ENCODE results near the gene COQ6. TPM values are rescaled to one million over a fixed set of nuclear protein-coding genes. Genes with fewer than 3 reads are reported as not detected.

Gene COQ6
- total RNA-seq, 1 donor from 2014 or later: 30.7 TPM

DNA sequence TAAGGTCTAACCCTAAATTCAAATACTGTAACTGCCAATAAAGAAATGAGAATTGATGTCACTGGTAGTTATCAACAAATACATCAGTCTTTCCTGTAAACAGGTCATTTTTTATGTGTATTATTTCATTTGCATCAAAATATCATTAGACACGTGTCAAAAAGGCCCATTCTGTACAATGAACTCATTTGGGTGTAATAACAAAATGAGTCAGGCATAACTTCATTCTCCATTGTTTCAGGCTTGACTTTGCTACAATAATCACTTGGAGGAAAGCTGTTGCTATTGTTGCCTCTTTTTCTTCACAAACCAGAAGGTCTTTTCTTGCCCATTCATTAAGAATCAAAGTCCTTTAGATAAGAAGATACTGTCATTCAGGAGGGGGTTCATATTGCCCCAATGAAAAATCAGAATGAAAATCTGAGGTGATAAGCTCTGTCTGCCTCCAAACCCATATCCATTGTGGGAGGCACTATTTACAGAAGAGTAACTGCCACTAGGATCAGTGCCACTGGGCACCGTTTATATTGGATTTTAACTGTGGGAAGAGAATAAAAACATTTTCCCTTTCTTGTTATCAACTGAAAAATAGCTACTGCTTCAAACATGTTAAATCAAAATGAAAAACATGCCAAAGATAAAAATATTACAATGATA lies 58.9 kb downstream of the COQ6 start:
- CTCF ChIA-PET: no interaction called here
- Mint-ChIP-seq H3K4me3 (no peak overlapping the region), H3K27ac (no peak overlapping the region), H3K4me1 (no peaks in the 10 kb centered on the region), H3K9me3 (no peaks in the 10 kb centered on the region), H3K36me3 (ENCODE audit: low read depth) (peaks cover 29% of the 10 kb centered on the region), H3K27me3 (no peaks in the 10 kb centered on the region)
- no peak for TF ChIP-seq CTCF (IDR thresholded peaks at IDR 0.05)
- intact Hi-C loops (cut with micrococcal nuclease): no loop called here
- ATAC-seq (ENCODE audit: low read depth) (no peak), DNase-seq (no peak)
- POLR2A ChIA-PET: no interaction called here

Other genes starting within 250 kb of the COQ6 start
- 19.9 and 22.2 TPM in 2 replicates for gene PNMA1, start 235.9 kb upstream of the COQ6 start, total RNA-seq
- gene PTGR2, start 98.5 kb upstream of the COQ6 start, total RNA-seq: 4.6 and 4.8 TPM in 2 replicates
- gene ZNF410, start 63.4 kb upstream of the COQ6 start, total RNA-seq: 58.4 and 64.7 TPM in 2 replicates
- gene FAM161B, start 208 bp upstream of the COQ6 start, total RNA-seq: 2.3 TPM in 2 replicates
- 9.3 and 10.4 TPM in 2 replicates for gene ENTPD5, start 69.0 kb downstream of the COQ6 start, total RNA-seq
- 1.6 and 2.2 TPM in 2 replicates for gene BBOF1, start 69.0 kb downstream of the COQ6 start, total RNA-seq
- gene ALDH6A1, start 134.2 kb downstream of the COQ6 start, total RNA-seq: 9.8 and 11.5 TPM in 2 replicates
- 7.6 and 12.4 TPM in 2 replicates for gene LIN52, start 134.7 kb downstream of the COQ6 start, total RNA-seq